GM12878 (cell line): ENCODE data around the gene SEBOX. TPM values are rescaled to one million over a fixed set of nuclear protein-coding genes. Genes with fewer than 3 reads are reported as not detected.

ENCODE experiments used
- ATAC-seq: fragments of 200-7000 bp; cut with Tn5 transposase; 3 replicates; pipeline ENCODE4 v1.9.1; 2020; ENCODE audit warnings: mild to moderate bottlenecking, moderate library complexity
- BruUV-seq: library from RNA; stranded (reverse); fragments of 400-500 nt; replicated peaks from 2 replicates; lab custom pipeline; 2021; lab: Mats Ljungman, UMichigan
- CTCF ChIA-PET: fragments of 300-600 bp; sonication (Branson Sonifier 250); formaldehyde crosslinking; extraction: SDS; loops from one replicate; lab custom pipeline; 2021; ENCODE audit warnings: inconsistent platforms; lab: Yijun Ruan, JAX
- POLR2A ChIA-PET: fragments of 350-600 bp; formaldehyde crosslinking; extraction: SDS; loops from one replicate; lab custom pipeline; 2021; ENCODE audit warnings: inconsistent platforms; lab: Charles Lee
- RAD21 ChIA-PET: fragments of 300-600 bp; sonication (Branson Sonifier 250); formaldehyde crosslinking; loops from one replicate; lab custom pipeline; 2023; ENCODE audit warnings: antibody characterized with exemption; ENCODE audit not compliant: unreplicated experiment; lab: Charles Lee
- SMC1A ChIA-PET: fragments of 300-600 bp; sonication (Branson Sonifier 250); formaldehyde crosslinking; loops from one replicate; lab custom pipeline; 2023; ENCODE audit not compliant: unreplicated experiment, uncharacterized antibody; lab: Charles Lee
- DNase-seq: peaks from one replicate; pipeline ENCODE4 v3.0.0-alpha.2; 2011; ENCODE audit warnings: low read depth, low spot score
- FAIRE-seq: peaks from 3 replicates; lab custom pipeline; 2011; peaks lifted over from hg19 to GRCh38; lab: Jason Lieb, UNC
- H2AFZ ChIP-seq: 2 replicates; pipeline ENCODE4 v1.6.0; 2011; ENCODE audit warnings: low read depth, low read length, control low read depth; ENCODE audit not compliant: control insufficient read depth
- H3K27ac ChIP-seq: 2 replicates; pipeline ENCODE4 v1.5.1; 2011; ENCODE audit warnings: control low read depth; ENCODE audit not compliant: control insufficient read depth, insufficient read depth
- H3K27me3 ChIP-seq, 2 experiments: replicated peaks in 1 of 2; 2 replicates each; pipeline versions ENCODE4 v1.6.0 to v1.6.1; 2011; ENCODE audit warnings: low read length in 1 of 2; ENCODE audit not compliant: control insufficient read depth in 2 of 2, insufficient read depth in 2 of 2
- H3K36me3 ChIP-seq, 2 experiments: 2 replicates each; pipeline ENCODE4 v1.5.1; 2011; ENCODE audit warnings: low read length in 1 of 2; ENCODE audit not compliant: control insufficient read depth in 2 of 2, insufficient read depth in 2 of 2
- H3K4me1 ChIP-seq: 2 replicates; pipeline ENCODE4 v1.6.1; 2011; ENCODE audit warnings: mild to moderate bottlenecking, low read length, moderate library complexity, mixed read lengths; ENCODE audit not compliant: control insufficient read depth, insufficient read depth
- H3K4me2 ChIP-seq: 2 replicates; pipeline ENCODE4 v1.6.0; 2011; ENCODE audit warnings: control low read depth; ENCODE audit not compliant: control insufficient read depth, insufficient read depth
- H3K4me3 ChIP-seq: fragments of 200-600 bp; sonication (generic); 2 replicates; pipeline ENCODE4 v1.5.1; 2016
- H3K79me2 ChIP-seq: 2 replicates; pipeline ENCODE4 v1.6.0; 2011; ENCODE audit warnings: low read length; ENCODE audit not compliant: control insufficient read depth, insufficient read depth
- H3K9ac ChIP-seq: 2 replicates; pipeline ENCODE4 v1.8.0; 2011; ENCODE audit warnings: low read length, control low read depth, mixed read lengths; ENCODE audit not compliant: control insufficient read depth, insufficient read depth
- H3K9me3 ChIP-seq: replicated peaks from 3 replicates; pipeline ENCODE4 v1.5.1; 2011; ENCODE audit warnings: mild to moderate bottlenecking, low read length; ENCODE audit not compliant: control insufficient read depth, insufficient read depth
- H4K20me1 ChIP-seq: 2 replicates; pipeline ENCODE4 v1.6.0; 2011; ENCODE audit not compliant: control insufficient read depth, insufficient read depth
- CTCF ChIP-seq, 3 experiments: IDR thresholded peaks in 2 of 3; conservative IDR thresholded peaks in 1 of 3; 2 replicates each; pipeline ENCODE4 v1.5.1; 2011; ENCODE audit warnings: low read depth in 3 of 3, low read length in 3 of 3, mild to moderate bottlenecking in 3 of 3, control low read depth in 2 of 3, moderate library complexity in 2 of 3, inconsistent platforms in 1 of 3, mixed read lengths in 1 of 3; ENCODE audit not compliant: control insufficient read depth in 2 of 3, insufficient read depth in 1 of 3; ENCODE audit errors: extremely low read depth in 1 of 3
- NR2F1 ChIP-seq: fragments of 450-650 bp; conservative IDR thresholded peaks from 2 replicates; pipeline ENCODE4 v1.6.1; 2017; ENCODE audit warnings: mild to moderate bottlenecking
- POLR2A ChIP-seq: IDR thresholded peaks from 2 replicates; pipeline ENCODE4 v1.6.1; 2011; ENCODE audit warnings: low read depth, mild to moderate bottlenecking, low read length
- WGBS: methylation state at CpG from one replicate; pipeline ENCODE4 v1.1.6; 2016; ENCODE audit warnings: low lambda C conversion rate; ENCODE audit not compliant: insufficient replicate concordance, insufficient coverage; ENCODE audit errors: missing lambda C conversion rate; 5-methylcytosine and 5-hydroxymethylcytosine counted together
- in situ Hi-C: fragments of 300-500 bp; cut with MboI; formaldehyde crosslinking; loops from 9 replicates; pipeline ENCODE4 v1.14.3; 2018; ENCODE audit warnings: mixed read lengths
- intact Hi-C: fragments of 100-400 bp; cut with micrococcal nuclease; formaldehyde crosslinking; loops from one replicate; pipeline ENCODE4 v1.14.2; 2022; ENCODE audit not compliant: unreplicated experiment
- polyA plus RNA-seq, 11 experiments: library from polyadenylated mRNA; depleted of rRNA in 4 of 11; unstranded in 6 of 11; stranded (reverse) in 5 of 11; fragments of >200 nt; fragmentation: Nextera tagmentation in 4 of 11; fragmentation: Illumina TruSeq in 1 of 11; extraction: Ambion mirVana in 4 of 11; extraction: Trizol in 1 of 11; gene quantifications; 1 replicate in 1 of 11; 2 replicates in 10 of 11; pipeline versions ENCODE4 v1.2.1 to v1.2.3, GENCODE V29; 2011 to 2016; ENCODE audit warnings: inconsistent platforms in 2 of 11, missing spikeins in 2 of 11, low read depth in 1 of 11
- total RNA-seq, 4 experiments: library from RNA; depleted of rRNA in 3 of 4; stranded (reverse); fragments of >200 nt in 3 of 4; fragmentation: Illumina TruSeq in 1 of 4; extraction: Trizol in 1 of 4; gene quantifications; 2 replicates each; pipeline versions ENCODE4 v1.2.1 to v1.2.3, GENCODE V29; 2013 to 2021

SEBOX gene
- total and polyA plus RNA-seq, 10 of the 15 experiments (the other 5 are each of a cell fraction or from before 2014, with no cell fraction given): not detected

DNA sequence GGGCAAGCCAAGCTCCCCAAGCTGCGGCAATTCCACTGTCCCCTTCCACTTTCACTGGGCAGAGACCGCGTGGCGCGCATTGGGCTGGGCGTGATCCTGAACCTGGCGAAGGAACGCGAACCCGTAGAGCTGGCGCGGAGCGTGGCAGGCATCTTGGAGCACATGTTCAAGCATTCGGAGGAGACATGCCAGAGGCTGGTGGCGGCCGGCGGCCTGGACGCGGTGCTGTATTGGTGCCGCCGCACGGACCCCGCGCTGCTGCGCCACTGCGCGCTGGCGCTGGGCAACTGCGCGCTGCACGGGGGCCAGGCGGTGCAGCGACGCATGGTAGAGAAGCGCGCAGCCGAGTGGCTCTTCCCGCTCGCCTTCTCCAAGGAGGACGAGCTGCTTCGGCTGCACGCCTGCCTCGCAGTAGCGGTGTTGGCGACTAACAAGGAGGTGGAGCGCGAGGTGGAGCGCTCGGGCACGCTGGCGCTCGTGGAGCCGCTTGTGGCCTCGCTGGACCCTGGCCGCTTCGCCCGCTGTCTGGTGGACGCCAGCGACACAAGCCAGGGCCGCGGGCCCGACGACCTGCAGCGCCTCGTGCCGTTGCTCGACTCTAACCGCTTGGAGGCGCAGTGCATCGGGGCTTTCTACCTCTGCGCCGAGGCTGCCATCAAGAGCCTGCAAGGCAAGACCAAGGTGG is 16.3 kb upstream of the SEBOX start:
- Histone ChIP-seq H3K4me2 (no peak overlapping the region), H3K27ac (no peak overlapping the region), H3K36me3 (no peaks in the 10 kb centered on the region), H3K4me1 (no peaks in the 10 kb centered on the region), H2AFZ (no peak overlapping the region), H3K4me3 (no peak overlapping the region), H3K9ac (no peak overlapping the region), H4K20me1 (no peaks in the 10 kb centered on the region), H3K27me3 (no peaks in the 10 kb centered on the region; a peak in 2 of 4 replicates), H3K79me2 (peaks cover 2% of the 10 kb centered on the region; the same call in 1 of the 2 replicates), H3K9me3 (no peaks in the 10 kb centered on the region)
- intact Hi-C loops (loop anchor here (5.0 kb wide), 1 partner anchor 101 kb away; no protein-coding TSS in a partner anchor), in situ Hi-C loops (no loop called here)
- DNase-seq: no peak
- no peak for FAIRE-seq
- TF ChIP-seq NR2F1 (no peak), POLR2A (peak; percentile 19; the same call in 1 of the 2 replicates), CTCF (IDR thresholded peaks at IDR 0.05 in 2 of 3, conservative IDR thresholded peaks at IDR 0.05 in 1 of 3; ENCODE audit: control insufficient read depth in 2 of 3, extremely low read depth in 1 of 3, insufficient read depth in 1 of 3, low read depth in 3 of 3, low read length in 3 of 3) (peak in 2 of 3 experiments; percentile 23 to 31; a peak in 3 of 6 replicates)
- WGBS: 32% methylated on average over 72 of the region's 72 CpGs
- SMC1A ChIA-PET: no interaction called here
- RAD21 ChIA-PET: no interaction called here
- ATAC-seq: peak; percentile 41
- CTCF ChIA-PET: no interaction called here
- no TSS peak for BruUV-seq
- POLR2A ChIA-PET: no interaction called here
